NK-92 treated with Interleukin-12 subunit alpha and Interleukin-12 subunit beta, amount 100 ng/mL, for 24 hours (cell line): ENCODE measurements around the gene KANK3.
"Not testable (repeated sequence)": the region's sequence is repeated elsewhere in the genome, so short reads cannot be mapped to it uniquely, and the experiment has no call there.

Experiments used
- DNase-seq: peaks from one replicate; lab custom pipeline; 2025; lab: John Stamatoyannopoulos, UW

Gene KANK3

DNA sequence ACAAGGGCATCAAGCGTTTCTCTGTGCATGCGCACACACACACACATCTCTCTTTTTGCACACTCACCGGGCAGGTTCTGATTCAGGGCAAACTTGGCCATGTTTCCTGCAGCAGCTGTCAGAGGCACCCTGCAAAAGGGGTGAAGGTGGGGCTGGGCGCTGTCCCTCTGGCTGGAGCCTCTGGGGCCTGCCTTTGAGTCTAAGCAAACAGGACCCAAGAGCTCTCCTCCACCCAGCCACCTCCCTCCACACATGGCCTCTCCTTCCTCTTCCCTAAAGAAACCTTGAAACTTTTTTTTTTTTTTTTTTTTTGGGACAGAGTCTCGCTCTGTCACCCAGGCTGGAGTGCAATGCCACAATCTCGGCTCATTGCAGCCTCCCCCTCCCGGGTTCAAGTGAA is 5.3 kb downstream of the KANK3 start:
- DNase-seq, result no peak

DNA sequence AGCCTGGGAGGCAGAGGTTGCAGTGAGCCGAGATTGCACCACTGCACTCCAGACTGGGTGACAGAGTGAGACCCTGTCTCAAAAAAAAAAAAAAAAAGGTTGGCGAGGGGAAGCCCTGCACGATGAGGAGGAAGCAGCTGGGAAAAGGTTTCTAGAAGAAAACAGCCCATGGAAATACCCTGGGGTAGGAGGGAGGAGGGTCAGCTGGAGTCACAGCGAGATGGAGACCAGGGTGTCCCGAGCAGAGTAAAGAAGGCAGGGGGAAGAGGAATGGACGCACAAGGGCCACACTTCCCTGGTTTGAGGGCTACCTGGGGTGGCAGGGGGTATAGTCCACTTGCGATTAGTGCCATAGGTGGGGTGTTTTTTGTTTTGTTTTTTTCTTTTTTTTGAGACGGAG is 6.4 kb downstream of the KANK3 start:
- no peak for DNase-seq

DNA sequence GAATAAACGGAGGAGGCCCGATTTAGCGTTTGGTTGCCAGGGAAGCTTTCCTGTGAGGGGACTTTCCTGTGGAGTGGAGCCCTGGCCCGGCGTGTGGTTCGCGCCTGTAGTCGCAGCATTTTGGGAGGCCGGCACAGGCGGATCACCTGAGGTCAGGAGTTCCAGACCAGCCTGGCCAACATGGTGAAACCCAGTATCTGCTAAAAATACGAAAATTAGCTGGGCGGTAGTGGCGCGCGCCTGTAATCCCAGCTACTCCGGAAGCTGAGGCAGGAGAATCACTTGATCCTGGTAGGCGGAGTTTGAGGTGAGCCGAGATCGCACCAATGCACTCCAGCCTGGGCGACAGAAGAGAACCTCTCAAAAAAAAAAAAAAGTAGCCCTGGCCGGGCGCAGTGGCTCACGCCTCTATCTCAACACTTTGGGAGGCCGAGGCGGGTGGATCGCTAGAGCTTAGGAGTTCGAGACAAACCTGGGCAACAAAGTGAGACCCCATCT is 6.9 kb downstream of the KANK3 start:
- no peak for DNase-seq

GRCh38 chr19:8335343-8336071 is 7.6 kb downstream of the KANK3 start:
- DNase-seq, result no peak

DNA sequence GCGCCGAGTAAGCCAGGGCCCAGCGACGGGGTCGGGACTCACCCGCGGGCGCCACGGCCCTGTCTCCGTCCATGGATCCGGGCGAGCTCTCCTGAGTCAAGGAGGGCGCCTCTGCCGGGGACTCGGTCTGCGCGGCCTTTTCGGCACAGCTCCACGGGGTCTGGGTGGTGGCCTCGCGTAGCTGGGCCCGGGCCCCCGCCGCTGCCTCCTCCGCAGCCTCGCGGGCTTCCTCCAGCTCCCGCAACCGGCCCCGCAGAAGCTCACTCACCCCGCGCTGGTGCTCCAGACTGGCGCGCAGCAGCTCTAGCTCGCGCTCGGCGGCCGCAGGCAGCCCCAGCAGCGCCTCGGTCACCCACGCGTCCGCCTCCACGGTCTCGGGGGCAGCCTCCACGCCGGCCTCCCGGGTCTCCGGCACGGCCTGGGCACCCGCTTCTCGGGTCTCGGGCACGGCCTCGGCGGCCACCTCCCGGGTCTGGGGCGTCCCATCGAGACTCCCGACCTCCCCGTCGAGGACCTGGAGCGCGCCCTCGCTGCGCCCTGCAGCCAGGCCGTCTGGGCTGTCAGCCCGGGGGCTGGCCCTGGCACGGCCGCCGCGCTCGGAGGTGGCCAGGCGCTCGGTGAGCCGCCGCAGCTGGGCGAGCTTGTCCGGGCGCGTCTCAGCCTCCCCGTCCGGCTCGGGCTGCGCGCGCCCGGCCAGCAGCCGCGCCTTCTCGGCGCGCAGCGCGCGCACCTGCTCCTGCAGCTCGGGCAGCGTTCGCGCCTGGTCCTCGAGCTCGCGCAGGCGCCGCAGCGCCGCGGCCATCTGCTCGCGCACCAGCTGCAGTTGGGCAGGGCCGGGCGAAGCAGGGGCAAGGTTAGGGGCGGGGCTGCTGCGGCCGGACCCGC is 8.4 kb downstream of the KANK3 start:
- DNase-seq, result no peak

GRCh38 chr19:8333767-8334457 is 9.2 kb downstream of the KANK3 start:
- no peak for DNase-seq

- DNase-seq, result no peak
Observed at GRCh38 chr19:8332976-8333766, 9.9 kb downstream of the KANK3 start.

DNA sequence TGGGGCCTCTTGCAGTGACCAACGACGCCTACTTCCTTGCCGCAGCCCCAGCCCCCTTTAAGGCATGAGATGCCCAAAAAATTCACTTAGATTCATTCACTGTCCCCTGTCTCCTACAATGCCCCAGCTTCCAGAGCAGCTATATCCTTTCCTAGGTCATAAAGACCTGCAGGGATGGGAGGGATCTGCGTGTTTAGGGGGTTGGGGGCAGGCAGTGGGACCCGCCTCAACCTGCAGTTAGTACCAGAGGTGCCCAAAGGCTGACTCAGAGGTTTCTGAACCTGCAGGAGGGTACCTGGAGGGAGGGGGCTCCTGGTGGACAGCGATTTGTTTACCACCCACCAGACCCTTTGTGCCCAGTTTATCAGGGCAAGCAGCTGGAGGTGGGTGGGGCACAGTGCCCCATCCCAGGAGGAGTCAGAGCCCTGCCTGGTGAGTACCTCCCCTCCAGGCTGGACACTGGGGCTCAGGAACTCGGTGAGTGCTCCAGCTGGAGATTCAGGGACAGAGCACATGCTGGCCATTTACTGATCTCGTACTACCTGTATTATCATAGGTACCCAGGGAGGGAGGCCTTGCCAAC is 11.7 kb downstream of the KANK3 start:
- no peak for DNase-seq

GRCh38 chr19:8329996-8330395 is 13.1 kb downstream of the KANK3 start:
- DNase-seq, result no peak

- DNase-seq, result no peak
Observed at GRCh38 chr19:8325454-8325853, 17.6 kb downstream of the KANK3 start.

DNA sequence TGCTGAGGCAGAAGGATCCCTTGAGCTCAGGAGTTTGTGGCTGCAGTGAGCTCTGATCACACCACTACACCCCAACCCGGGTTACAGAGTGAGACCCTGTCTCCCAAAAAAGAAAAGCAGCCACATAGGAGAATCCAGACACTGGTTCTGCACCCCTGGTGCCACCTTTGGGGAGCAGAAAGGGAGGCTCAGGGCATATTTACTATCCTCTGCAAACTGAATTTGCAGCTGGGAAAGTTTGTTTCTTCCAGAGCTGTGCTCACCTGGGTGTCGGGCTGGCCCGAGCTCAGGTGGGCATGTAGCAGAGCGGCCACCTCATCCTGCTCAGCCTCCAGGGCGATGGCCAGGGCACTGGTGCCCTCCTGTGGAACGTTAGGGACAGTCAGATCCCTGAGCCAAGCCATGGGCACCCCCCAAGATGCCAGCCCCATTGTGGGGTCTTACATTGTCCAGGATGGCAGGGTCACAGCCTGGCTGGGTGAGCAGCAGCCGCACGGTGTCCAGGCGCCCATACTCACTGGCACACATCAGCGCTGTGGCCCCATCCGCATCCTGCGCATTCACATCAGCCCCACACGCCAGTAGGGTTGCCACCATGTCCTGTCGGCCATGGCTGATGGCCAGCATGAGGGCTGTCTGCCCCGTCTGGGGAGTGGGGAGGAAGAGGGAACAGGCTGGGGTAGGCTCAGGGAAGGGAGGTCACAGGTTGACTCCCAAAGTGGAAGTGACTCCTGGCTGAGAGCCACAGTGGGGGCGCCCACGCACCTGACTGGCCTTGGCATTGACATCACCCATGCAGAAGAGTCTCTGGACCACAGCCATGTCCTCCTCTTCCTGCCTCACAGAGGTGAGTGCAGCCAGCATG is 18.6 kb downstream of the KANK3 start:
- DNase-seq, result no peak

DNA sequence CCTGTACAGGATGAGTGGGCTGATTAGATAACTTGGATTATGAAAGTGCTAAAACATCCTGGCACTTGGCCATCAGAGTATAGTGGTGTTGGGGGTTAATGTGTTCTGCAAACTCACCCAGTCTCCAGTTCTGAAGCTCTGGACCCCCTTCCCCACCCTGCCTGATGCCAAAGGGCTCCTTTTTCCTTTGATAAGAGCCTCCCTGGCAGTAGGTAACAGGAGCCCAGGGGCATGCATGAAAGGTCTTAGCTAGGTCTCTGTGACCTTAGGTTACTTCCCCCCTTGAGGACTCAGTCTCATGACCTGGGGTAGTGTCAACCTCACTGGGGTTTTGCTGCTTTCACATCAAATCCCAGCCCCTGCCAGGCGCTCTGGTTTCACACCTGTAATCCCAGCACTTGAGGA is 19.3 kb downstream of the KANK3 start:
- no peak for DNase-seq

GRCh38 chr19:8322638-8322997 is 20.4 kb downstream of the KANK3 start:
- no peak for DNase-seq

GRCh38 chr19:8321986-8322637 is 20.9 kb downstream of the KANK3 start:
- DNase-seq, result no peak

- peak; percentile 93 for DNase-seq
Observed at GRCh38 chr19:8321067-8321985, 21.7 kb downstream of the KANK3 start, which contains the start of the genes NDUFA7 and RPS28. NDUFA7 (minus strand) TSS chr19:8321375; CDS start chr19:8321358, 17 bp downstream. RPS28 (plus strand) TSS chr19:8321496; CDS start chr19:8321531, 35 bp downstream.

DNA sequence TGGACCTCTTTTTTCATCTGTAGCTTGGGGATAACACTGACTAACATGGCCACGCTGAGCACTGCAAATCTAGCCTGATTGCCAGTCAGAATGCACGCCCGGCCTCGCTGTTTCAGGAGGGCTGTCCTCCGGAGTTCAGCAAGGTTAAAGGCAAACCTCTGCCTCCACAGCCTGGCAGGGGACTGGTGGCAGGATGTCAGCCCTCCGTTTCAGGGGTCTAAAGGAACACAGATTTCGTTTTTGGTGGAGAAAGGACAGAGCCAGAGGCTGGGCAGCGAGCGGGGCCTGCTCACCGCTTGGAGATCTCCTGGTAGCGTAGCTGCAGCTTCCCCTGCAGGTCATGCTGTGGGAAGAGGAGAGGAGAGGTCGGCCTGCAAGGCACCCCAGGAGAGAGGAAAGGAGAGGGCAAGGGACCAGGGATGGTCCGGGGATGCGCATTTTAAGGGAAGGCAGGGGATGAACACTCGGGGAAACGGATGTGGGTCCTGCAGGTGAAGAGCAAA is 22.4 kb downstream of the KANK3 start:
- DNase-seq, result no peak

DNA sequence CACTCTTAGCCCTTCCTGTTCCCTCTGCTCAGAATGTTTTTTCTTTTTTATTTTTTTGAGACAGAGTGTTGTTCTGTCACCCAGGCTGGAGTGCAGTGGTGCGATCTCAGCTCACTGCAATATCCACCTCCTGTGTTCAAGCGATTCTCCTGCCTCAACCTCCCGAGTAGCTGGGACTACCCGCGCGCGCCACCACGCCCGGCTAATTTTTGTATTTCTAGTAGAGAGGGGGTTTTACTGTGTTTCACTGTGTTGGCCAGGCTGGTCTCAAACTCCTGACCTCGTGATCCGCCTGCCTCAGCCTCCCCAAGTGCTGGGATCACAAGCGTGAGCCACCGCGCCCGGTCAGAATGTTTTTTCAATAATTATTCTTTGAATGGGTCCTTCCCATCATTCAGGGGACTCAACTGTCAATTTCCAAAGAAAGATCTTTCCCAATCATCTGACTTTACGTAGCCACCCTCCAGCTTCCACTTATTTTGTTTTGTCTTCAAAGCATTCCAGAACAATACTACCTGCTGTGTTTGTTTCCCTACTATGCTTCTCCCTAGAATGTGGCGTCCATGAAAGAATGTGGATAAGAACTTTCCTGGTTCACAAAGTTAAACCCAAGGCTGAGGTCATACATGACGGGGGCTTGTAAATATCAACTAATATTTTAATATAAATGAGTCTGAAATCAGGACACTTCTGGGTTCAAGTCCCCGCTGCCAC is 23.1 kb downstream of the KANK3 start:
- DNase-seq, result no peak

- DNase-seq, result not testable (repeated sequence)
Observed at GRCh38 chr19:8318835-8319234, 24.2 kb downstream of the KANK3 start.
